Thyroid gland (tissue), 4 donors: ENCODE data around the gene RNF166. TPM values are rescaled to one million over a fixed set of nuclear protein-coding genes. Genes with fewer than 3 reads are reported as not detected.

Experiments
- DNase-seq, 2 donors: peaks; one replicate each; pipeline ENCODE4 v3.0.0-alpha.2; 2019
- H3K27ac ChIP-seq, 3 donors: fragments of 200-600 bp; sonication (generic); 1 replicate in 2 of 3; 2 replicates in 1 of 3; pipeline ENCODE4 v1.5.1; 2016 to 2019; ENCODE audit warnings: mild to moderate bottlenecking in 1 of 3, moderate library complexity in 1 of 3
- H3K27me3 ChIP-seq: fragments of 200-600 bp; sonication (generic); one replicate; pipeline ENCODE4 v1.5.1; 2019
- H3K36me3 ChIP-seq, 2 donors: fragments of 200-600 bp; sonication (generic); one replicate each; pipeline ENCODE4 v1.5.1; 2016 to 2019
- H3K4me1 ChIP-seq, 2 donors: fragments of 200-600 bp; sonication (generic); one replicate each; pipeline ENCODE4 v1.5.1; 2017 to 2019
- H3K4me3 ChIP-seq, 3 donors: fragments of 200-600 bp; sonication (generic); replicated peaks in 1 of 3; 1 replicate in 2 of 3; 2 replicates in 1 of 3; pipeline ENCODE4 v1.5.1; 2016; ENCODE audit warnings: mild to moderate bottlenecking in 1 of 3
- H3K9me3 ChIP-seq: fragments of 200-600 bp; sonication (generic); one replicate; pipeline ENCODE4 v1.5.1; 2017
- CTCF ChIP-seq, 6 experiments: fragments of 200-600 bp in 3 of 6; fragments of 450-650 bp in 3 of 6; sonication (generic) in 3 of 6; IDR thresholded peaks; one replicate each; pipeline ENCODE4 v1.5.1; 2016 to 2019; ENCODE audit warnings: antibody characterized with exemption in 6 of 6, mild to moderate bottlenecking in 2 of 6, inconsistent platforms in 1 of 6, moderate library complexity in 1 of 6
- POLR2A ChIP-seq, 2 donors: fragments of 450-650 bp; IDR thresholded peaks; one replicate each; pipeline ENCODE4 v1.6.1; 2017; ENCODE audit warnings: antibody characterized with exemption in 2 of 2, mild to moderate bottlenecking in 2 of 2, moderate library complexity in 1 of 2
- WGBS, 2 donors: methylation state at CpG; one replicate each; pipeline ENCODE4 v1.1.5; 2017; 5-methylcytosine and 5-hydroxymethylcytosine counted together
- intact Hi-C: fragments of 100-400 bp; cut with DNase I; formaldehyde crosslinking; loops from one replicate; pipeline ENCODE4 v1.15.1; 2023
- total RNA-seq, 4 donors: library from RNA; depleted of rRNA; stranded (reverse); fragments of >200 nt; gene quantifications; one replicate each; pipeline ENCODE4 v1.2.3, GENCODE V29; 2016

The RNF166 gene
- total RNA-seq, 4 donors from 2014 or later: 12.5 to 26.8 (median 19.1) TPM

- intact Hi-C loops: no loop called here
Observed at GRCh38 chr16:88681084-88681680, 25.0 kb downstream of the RNF166 start.

GRCh38 chr16:88680554-88681083 is 25.6 kb downstream of the RNF166 start:
- WGBS, 2 donors: 89% methylated on average over 5 of the region's 5 CpGs
- Histone ChIP-seq H3K9me3 (no peaks in the 10 kb centered on the region), H3K27me3 (no peaks in the 10 kb centered on the region), H3K36me3 (no peaks in the 10 kb centered on the region), H3K4me3 (no peak overlapping the region), H3K27ac (no peak overlapping the region), H3K4me1 (peaks cover 0 to 6% of the 10 kb centered on the region in 2 donors)
- no peak for DNase-seq
- intact Hi-C loops: no loop called here
- TF ChIP-seq POLR2A (IDR thresholded peaks at IDR 0.05) (no peak), CTCF (IDR thresholded peaks at IDR 0.05) (no peak)

More at GRCh38 chr16:88681084-88681680, 25.0 kb downstream of the RNF166 start:
- Histone ChIP-seq H3K9me3 (no peaks in the 10 kb centered on the region), H3K4me3 (no peak overlapping the region), H3K27ac (no peak overlapping the region), H3K4me1 (peaks cover 0 to 11% of the 10 kb centered on the region in 2 donors), H3K27me3 (no peaks in the 10 kb centered on the region), H3K36me3 (no peaks in the 10 kb centered on the region)
- 54 to 63% methylated on average over 20 to 21 of the region's 31 CpGs for WGBS, 2 donors
- no peak for TF ChIP-seq CTCF (IDR thresholded peaks at IDR 0.05)
- no peak for TF ChIP-seq POLR2A (IDR thresholded peaks at IDR 0.05)
- no peak for DNase-seq

- Histone ChIP-seq H3K4me1 (no peaks in the 10 kb centered on the region), H3K9me3 (no peaks in the 10 kb centered on the region), H3K36me3 (no peaks in the 10 kb centered on the region), H3K27me3 (no peaks in the 10 kb centered on the region), H3K4me3 (no peak overlapping the region), H3K27ac (no peak overlapping the region)
- no peak for DNase-seq
- TF ChIP-seq POLR2A (IDR thresholded peaks at IDR 0.05) (no peak), CTCF (IDR thresholded peaks at IDR 0.05) (no peak)
- WGBS, 2 donors: 40 to 57% methylated on average over 17 to 20 of the region's 32 CpGs
- intact Hi-C loops: no loop called here
Observed at GRCh38 chr16:88678224-88678979, 27.8 kb downstream of the RNF166 start.

- no peak for TF ChIP-seq POLR2A (IDR thresholded peaks at IDR 0.05)
- no peak for TF ChIP-seq CTCF (IDR thresholded peaks at IDR 0.05)
- H3K27ac ChIP-seq: no peak overlapping the region
- H3K36me3 ChIP-seq: no peaks in the 10 kb centered on the region
- no peaks in the 10 kb centered on the region for H3K9me3 ChIP-seq
- no peak for DNase-seq
- no peaks in the 10 kb centered on the region for H3K27me3 ChIP-seq
- intact Hi-C loops: no loop called here
- no peak overlapping the region for H3K4me3 ChIP-seq
- H3K4me1 ChIP-seq: no peaks in the 10 kb centered on the region
- WGBS, 2 donors: 77 to 91% methylated on average over 8 to 12 of the region's 13 CpGs
Observed at GRCh38 chr16:88677721-88678120, 28.5 kb downstream of the RNF166 start.
